GM11168 (cell line): ENCODE measurements around the gene IRGM.
"Not testable (repeated sequence)": the region's sequence is repeated elsewhere in the genome, so short reads cannot be mapped to it uniquely, and the experiment has no call there.

Source experiments
- in situ Hi-C: fragments of 300-500 bp; cut with MboI; formaldehyde crosslinking; loops from one replicate; pipeline ENCODE4 v1.12.0; 2022; ENCODE audit warnings: low sequenced_read_pairs; ENCODE audit not compliant: unreplicated experiment

Gene IRGM, protein sequence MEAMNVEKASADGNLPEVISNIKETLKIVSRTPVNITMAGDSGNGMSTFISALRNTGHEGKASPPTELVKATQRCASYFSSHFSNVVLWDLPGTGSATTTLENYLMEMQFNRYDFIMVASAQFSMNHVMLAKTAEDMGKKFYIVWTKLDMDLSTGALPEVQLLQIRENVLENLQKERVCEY

DNA sequence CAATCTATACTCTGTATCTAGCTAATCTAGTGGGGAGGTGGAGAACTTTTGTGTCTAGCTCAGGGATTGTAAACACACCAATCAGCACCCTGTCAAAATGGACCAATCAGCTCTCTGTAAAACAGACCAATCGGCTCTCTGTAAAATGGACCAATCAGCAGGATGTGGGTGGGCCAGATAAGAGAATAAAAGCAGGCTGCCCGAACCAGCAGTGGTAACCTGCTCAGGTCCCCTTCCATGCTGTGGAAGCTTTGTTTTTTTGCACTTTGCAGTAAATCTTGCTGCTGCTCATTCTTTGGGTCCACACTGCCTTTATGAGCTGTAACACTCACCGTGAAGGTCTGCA lies at the start of gene IRGM:
Gene IRGM, plus strand, starts transcription at position 214 of the 346 bp plus-strand sequence. CDS start 1,603 bp downstream, outside the sequence.
- in situ Hi-C loops, result loop anchor here (25.0 kb wide), 1 partner anchor 284 kb away; no protein-coding TSS in a partner anchor

DNA sequence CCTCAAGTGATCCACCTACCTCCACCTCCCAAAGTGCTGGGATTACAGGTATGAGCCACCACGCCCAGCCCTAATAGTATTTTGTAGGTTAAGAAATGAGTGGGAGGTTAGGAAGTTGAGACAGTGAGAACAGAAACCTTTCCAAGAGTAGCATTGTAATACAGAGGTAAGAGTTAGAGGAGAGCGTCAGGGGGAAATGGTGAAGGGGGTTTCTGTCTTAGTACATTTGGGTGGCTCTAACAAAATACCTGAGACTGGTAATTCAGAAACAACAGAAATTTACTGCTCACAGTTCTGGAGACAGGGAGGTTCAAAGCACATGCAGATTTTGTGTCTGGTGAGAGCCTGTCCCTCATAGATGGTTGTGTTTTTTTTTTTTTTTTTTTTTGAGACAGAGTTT lies 48.9 kb upstream of the IRGM start:
- in situ Hi-C loops, result no loop called here

DNA sequence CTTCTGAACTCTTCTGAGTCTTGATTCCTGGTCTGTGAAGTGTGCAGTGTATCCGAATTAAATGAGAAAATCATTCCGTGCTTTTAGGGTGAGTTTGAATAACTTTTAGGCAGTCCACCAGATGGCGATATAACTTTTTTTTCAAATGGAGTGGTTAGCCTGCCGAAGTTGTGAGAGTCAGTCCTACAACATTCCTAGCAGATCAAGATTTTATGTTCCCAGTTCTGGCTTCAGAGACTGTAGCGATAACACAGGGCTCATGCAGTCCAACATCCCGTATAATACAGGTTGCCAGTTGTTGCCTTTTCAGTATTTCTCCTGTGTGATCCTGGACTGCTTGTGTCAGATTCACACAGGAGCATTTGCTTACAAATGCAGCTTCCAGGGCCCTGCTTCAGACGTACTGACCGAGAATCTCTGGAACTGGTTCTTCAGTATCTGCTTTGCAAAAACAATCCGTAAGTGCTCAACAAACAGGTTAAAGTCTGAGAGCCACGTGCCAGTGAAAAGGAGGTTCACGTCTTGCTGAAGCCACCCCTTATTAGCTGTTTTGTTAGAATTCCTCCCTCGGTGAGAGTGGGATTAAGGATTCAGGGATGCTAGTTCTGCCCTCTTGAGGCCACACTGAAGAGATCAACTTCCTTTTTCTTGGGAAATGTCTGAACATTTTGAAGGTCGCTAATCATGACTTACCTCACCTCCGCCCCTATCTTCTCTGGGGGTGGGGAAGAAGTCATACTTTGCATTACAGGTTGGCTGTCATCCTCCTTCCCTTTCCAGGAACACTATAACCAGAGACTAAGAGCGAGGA lies 45.0 kb upstream of the IRGM start:
- in situ Hi-C loops, result no loop called here

DNA sequence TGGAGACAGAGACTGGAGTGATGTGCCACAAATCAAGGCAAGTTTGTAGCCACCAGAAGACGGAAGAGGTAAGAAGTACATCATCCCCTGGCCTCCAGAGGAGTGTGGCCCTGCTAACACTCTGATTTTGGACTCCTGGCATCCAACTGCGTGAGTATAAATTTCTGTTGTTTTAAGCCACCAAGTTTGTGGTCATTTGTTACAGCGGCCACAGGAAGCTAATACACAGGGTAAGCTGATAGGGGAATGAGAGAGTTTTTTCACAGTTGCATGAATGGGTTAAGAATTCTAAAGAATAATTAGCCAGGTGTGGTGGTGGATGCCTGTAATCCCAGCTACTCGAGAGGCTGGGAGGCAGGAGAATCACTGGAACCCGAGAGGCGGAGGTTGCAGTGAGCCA lies 41.9 kb upstream of the IRGM start:
- in situ Hi-C loops, result no loop called here

DNA sequence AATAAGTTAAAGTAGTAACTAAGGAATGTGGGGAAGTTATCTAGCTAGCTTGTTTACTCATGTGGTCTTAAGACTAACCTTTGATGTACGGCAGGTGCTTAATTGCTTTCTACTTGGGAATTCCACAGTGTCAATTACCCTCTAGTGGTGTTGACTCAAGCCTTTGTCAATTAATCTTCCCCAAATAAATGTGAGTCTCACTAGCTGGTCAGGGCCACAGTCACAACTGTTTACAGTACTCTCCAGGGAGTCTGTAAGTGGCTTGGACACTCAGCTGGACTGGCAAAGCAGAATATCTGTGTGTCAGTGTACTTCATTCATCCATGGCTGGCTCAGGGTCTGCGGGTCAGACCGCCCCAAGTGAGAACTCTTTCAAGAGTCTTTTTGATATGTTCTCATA lies 37.0 kb upstream of the IRGM start:
- in situ Hi-C loops, result no loop called here

DNA sequence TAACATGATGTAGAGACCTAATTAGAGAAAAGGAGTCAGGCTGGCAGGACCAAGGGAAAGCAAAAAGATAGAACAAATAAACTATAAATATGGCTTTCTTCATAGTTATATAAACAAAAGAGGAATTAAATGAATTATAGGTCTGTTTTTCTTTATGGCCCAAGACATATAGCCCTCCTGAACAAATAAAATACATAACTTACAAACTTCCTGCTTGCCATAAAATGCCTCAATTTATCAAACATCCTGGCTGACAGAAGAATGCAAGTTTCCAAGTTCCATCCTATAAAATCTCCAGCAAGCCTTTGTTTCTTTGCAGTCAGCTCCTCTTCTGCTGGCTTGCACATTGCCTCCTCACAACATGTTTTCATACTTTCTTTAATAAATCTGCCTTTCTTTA lies 31.3 kb upstream of the IRGM start:
- in situ Hi-C loops, result no loop called here

DNA sequence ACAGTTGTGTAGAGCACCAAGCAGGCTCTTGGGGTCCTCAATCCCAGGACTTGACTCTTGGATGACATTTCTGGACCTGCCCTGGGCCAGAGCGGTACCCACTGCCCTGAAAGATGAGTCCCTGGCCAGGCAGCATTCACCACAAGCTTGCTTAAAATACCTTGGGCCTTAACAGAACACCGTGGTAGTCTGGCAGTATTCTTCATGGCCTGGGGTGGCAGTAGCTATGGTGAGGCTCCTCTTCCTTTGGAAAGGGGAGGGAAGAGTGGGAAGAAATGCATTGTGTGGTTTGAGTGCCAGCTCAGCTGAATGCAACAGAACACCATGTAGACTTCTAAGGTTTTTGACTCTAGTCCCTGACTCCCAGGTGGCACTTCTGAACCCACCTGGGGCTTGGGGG lies 29.4 kb upstream of the IRGM start:
- in situ Hi-C loops, result no loop called here

DNA sequence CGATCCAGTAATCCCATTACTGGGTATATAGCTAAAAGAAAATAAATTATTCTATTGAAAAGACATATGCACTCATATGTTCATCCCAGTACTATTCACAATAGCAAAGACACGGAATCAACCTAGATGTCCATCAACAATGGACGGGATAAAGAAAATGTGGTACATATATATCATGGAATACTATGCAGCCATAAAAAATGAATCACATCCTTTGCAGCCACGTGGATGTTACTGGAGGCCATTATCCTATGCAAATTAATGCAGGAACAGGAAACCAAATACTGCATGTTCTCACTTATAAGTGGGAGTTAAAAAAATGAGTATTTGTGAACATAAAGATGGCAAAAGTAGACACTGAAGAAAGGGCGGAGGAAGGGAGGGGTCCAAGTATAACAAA lies 16.6 kb upstream of the IRGM start:
- in situ Hi-C loops, result loop anchor here (25.0 kb wide), 1 partner anchor 267 kb away; no protein-coding TSS in a partner anchor

DNA sequence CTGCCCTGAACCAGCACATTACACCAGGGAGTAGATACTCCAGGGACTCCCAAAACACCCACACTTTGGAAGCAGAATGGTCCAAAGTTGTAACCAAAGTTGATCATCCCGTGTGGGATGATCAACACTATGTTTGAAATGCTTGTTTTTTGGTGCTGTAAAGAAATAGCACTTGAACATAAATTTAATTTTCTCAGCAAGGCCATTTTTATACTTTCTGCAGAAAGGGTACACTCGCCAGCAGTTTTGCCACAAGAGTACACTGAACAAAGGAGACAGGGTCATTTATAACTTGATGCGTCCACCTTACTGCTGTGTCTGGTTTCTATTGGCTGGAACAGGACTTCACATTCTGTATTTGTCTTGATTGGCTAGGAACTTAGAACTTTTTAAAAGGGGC lies 14.5 kb upstream of the IRGM start:
- in situ Hi-C loops, result loop anchor here (25.0 kb wide), 1 partner anchor 270 kb away; no protein-coding TSS in a partner anchor

DNA sequence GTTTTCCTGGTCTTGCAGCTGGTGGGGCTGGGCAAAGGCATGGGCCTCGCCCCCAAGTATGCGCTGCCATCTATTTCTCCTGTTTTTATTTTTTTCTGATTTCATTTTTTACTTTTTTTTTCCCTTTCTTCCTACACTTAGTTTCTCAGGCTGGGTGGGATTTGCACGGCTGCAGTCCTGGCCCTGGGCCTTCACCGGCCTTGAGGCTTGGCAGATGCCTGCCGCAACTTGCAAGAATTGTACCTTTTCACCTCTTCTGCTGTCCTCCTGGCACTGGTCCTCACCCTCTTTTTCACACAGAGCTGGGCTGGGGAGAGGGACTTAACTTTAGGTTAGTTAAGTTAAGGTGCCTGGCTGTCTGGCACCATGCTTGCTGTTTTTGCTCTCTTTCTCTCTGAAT lies 10.3 kb upstream of the IRGM start:
- in situ Hi-C loops, result loop anchor here (25.0 kb wide), 1 partner anchor 274 kb away; no protein-coding TSS in a partner anchor

DNA sequence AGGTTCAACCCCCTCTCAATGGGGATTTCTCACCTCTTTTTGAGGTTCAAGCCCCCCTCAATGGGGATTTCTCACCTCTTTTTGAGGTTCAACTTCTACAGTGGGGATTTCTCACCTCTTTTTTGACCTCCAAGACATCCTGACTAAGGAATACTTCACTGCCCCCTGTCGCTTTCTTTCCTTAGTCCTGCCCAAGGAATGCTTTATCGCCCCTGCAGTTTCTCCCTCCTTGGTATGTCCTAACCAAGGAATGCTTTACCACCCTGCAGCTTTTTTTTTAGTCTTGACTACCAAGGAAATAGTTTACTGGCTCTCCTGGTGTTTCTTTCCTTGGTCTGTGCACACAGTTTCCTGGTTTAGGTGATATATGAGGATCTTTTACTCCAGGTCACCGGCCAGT lies 9.6 kb upstream of the IRGM start:
- in situ Hi-C loops, result loop anchor here (25.0 kb wide), 1 partner anchor 274 kb away; no protein-coding TSS in a partner anchor

DNA sequence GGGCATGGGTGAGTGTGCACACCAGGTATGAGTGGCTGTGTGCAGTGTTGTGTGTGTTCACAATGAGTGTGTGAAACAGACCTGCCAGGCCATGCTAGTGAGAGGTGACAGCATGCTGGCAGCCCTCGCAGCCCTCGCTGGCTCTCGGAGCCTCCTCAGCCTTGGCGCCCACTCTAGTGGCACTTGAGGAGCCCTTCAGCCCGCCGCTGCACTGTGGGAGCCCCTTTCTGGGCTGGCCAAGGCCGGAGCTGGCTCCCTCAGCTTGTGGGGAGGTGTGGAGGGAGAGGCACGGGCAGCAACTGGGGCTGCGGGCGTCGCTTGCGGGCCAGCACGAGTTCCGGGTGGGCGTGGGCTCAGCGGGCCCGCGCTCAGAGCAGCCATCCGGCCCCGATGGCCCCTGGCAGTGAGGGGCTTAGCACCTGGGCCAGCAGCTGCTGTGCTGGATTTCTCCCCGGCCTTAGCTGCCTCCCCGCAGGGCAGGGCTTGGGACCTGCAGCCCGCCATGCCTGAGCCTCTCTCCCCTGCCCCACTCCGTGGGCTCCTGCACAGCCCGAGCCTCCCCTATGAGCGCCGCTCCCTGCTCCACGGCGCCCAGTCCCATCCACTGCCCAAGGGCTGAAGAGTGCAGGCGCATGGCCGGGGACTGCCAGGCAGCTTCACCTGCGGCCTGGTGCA lies 999 bp upstream of the IRGM start:
- in situ Hi-C loops, result loop anchor here (25.0 kb wide), 1 partner anchor 283 kb away; no protein-coding TSS in a partner anchor

DNA sequence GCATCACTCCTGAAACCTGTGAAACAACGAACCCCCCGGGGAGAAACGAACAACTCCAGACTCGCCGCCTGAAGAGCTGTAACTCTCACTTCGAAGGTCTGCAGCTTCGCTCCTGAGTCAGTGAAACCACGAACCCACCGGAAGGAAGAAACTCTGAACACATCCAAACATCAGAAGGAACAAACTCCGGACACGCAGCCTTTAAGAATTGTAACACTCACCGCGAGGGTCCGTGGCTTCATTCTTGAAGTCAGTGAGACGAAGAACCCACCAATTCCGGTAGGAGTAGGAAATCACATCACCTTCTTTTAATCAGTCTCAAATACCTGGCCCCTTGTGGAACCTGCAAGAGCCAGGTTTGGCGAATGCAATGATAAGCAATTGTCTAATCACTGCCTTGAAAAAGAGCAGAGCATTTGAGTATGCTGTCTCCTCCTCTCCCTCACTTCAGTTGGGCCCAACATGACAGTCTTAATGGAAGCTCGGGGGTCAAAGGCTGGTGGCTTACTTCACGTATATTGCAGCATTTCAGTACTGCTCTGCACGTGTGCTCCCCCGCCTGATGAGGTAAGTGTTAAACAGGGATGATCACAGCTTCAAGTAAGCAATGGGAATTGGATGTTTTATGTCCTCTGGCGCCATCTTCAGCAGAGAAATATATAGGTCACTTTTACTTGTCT lies 473 bp downstream of the IRGM start:
- in situ Hi-C loops, result loop anchor here (25.0 kb wide), 1 partner anchor 284 kb away; no protein-coding TSS in a partner anchor

DNA sequence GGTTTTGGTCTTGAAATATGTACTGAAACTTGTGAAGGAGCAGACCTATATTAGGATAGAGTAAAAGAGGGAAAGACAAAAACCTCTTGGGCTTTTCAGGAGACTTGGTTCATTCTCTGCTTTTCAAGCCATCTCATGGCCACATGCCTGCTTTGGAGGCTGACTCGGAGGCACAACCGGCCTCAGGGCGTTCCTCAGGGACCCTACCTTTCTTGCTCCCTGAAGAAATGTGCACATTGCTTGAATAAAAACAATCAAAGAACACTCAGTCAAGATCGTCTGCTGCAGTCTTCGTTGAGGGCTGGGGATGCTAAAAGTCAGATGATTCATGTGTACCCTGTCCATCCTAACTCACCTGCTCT lies 994 bp downstream of the IRGM start:
- in situ Hi-C loops, result loop anchor here (25.0 kb wide), 1 partner anchor 285 kb away; no protein-coding TSS in a partner anchor

DNA sequence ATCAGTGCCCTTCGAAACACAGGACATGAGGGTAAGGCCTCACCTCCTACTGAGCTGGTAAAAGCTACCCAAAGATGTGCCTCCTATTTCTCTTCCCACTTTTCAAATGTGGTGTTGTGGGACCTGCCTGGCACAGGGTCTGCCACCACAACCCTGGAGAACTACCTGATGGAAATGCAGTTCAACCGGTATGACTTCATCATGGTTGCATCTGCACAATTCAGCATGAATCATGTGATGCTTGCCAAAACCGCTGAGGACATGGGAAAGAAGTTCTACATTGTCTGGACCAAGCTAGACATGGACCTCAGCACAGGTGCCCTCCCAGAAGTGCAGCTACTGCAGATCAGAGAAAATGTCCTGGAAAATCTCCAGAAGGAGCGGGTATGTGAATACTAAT lies 1.9 kb downstream of the IRGM start:
- in situ Hi-C loops, result loop anchor here (25.0 kb wide), 1 partner anchor 286 kb away; no protein-coding TSS in a partner anchor

DNA sequence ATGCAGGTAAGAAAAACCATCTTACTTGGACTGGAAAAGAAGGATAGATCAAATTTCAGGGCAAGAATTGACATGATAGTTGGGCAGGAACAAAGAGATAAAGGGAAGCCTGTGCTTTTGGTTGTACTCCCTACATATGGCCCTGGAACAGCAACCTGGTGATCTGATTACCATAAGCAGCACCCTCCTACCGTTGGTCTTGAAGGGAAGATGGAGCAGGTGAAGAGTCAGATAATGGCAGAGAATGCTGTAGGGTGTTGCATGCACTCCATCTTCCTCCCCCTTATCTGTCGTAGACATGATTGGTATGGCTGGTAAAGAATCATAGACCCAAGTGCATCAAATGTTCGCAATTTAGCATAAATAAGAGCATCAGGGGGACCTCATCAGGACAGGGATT lies 4.7 kb downstream of the IRGM start:
- in situ Hi-C loops, result no loop called here

DNA sequence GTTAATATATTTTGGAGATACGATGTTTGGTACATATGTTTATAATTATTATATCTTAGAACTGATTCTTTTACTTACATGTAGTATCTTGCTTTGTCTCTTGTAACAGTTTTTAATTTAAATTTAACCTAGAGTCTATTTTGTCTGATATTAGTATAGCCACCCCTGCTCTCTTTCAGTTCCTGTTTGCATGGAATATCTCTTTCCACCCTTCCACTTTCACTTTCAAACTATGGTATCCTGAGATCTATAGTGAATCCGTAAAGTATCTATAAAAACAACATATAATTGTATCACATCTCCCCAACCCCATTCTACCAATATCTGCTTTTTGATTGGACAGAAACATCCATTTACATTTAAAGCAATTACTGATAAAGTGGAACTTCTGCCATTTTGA lies 7.2 kb downstream of the IRGM start:
- in situ Hi-C loops, result no loop called here

DNA sequence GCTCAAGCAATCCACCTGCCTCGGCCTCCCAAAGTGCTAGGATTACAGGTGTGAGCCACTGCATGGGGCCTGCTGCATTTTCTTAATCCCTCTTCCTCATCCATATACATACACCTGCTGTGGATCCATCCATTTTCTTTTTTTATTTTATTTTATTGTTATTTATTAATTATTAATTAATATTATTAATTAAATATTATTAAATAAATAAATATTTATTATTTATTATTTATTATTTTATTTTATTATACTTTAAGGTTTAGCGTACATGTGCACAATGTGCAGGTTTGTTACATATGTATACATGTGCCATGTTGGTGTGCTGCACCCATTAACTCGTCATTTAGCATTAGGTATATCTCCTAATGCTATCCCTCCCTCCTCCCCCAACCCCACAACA lies 10.4 kb downstream of the IRGM start:
- in situ Hi-C loops, result not testable (repeated sequence)

DNA sequence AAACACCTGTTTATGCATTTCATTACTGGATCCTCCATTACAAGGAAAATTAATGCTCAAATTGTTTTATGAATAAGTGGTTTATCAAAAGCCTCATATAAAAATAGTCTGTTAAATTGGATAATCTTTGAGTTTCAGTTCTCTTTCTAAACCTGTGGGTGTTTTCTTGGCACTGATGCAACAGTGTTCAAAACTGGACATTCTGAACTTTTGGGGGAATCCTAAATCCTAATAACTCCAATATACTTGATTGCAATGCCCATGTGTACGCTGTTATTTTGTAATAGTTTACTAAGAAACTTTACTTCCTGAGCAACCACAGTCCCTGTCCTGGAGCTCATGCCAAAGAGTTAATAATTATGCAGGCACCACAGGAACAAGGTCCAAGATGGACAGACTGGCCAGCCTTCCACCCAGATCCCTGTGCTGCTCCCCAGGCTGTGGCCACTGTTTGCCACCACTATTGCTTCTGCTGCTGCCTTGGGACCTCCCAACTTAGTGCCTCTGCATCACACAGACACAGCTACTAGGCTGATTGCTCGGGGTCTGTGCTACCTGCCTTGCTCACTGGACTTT lies 14.0 kb downstream of the IRGM start:
- in situ Hi-C loops, result no loop called here

DNA sequence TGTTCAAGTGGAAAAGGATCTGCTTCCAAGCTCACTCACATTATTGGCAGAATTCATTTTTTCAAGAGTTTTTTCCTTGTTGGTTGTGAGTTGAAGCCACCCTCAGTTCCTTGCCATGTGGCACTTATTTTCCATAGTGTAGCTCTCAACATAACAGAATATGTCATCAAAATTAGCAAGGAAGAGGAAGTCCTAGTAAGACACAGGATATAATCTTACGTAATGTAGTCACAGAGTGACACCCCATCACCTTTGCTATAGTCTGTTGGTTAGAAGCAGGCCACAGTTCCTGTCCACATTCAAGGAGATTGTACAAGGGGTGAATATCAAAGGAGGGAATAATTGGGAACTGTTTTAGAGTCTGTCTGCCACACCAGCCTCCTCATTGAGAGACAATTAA lies 15.7 kb downstream of the IRGM start:
- in situ Hi-C loops, result no loop called here
